CD4-positive, alpha-beta T cell treated with Interleukin-2 at 100 ng/mL for 4 hours (primary cell): Measurements from ENCODE around the gene HOXC13.

ENCODE experiments used
- DNase-seq: peaks from one replicate; pipeline ENCODE4 v3.0.0-alpha.2; 2020; ENCODE audit warnings: low spot score

Gene HOXC13

GRCh38 chr12:53995378-53996239 lies 57.0 kb downstream of the HOXC13 start:
- DNase-seq, result no peak
